Choroid plexus epithelial cell (primary cell): Measurements from ENCODE around the gene TMIE.
"Not testable (repeated sequence)": the region's sequence is repeated elsewhere in the genome, so short reads cannot be mapped to it uniquely, and the experiment has no call there.

Experiments
- DNase-seq: peaks from one replicate; pipeline ENCODE4 v3.0.0-alpha.2; 2010; ENCODE audit warnings: low read depth
- H3K4me3 ChIP-seq: 2 replicates; pipeline ENCODE4 v1.5.1; 2011; ENCODE audit warnings: low read depth, mild to moderate bottlenecking, control low read depth, low read length, moderate library complexity
- CTCF ChIP-seq: conservative IDR thresholded peaks from 2 replicates; pipeline ENCODE4 v1.5.1; 2011; ENCODE audit warnings: low read depth, mild to moderate bottlenecking, control low read depth, inconsistent platforms, low read length, moderate library complexity

Gene TMIE

GRCh38 chr3:46695962-46696894 lies 5.0 kb upstream of the TMIE start:
- DNase-seq: peak; percentile 49
- TF ChIP-seq CTCF: peak; percentile 11
- no peak overlapping the region for H3K4me3 ChIP-seq

- no peak for TF ChIP-seq CTCF
- no peak for DNase-seq
- no peak overlapping the region for H3K4me3 ChIP-seq
These were observed 1.3 kb upstream of the TMIE start for GRCh38 chr3:46699676-46700523.

- TF ChIP-seq CTCF: no peak
These were observed 420 bp upstream of the TMIE start for GRCh38 chr3:46700772-46701171.

GRCh38 chr3:46702246-46703012 lies 1.2 kb downstream of the TMIE start:
- no peak overlapping the region for H3K4me3 ChIP-seq
- no peak for DNase-seq
- no peak for TF ChIP-seq CTCF

More at GRCh38 chr3:46700772-46701171, 420 bp upstream of the TMIE start:
- no peak for DNase-seq
- no peak overlapping the region for H3K4me3 ChIP-seq

- TF ChIP-seq CTCF: no peak
- no peak for DNase-seq
- no peak overlapping the region for H3K4me3 ChIP-seq
These were observed 1.9 kb downstream of the TMIE start for GRCh38 chr3:46703013-46703520.

GRCh38 chr3:46704346-46704745 lies 3.2 kb downstream of the TMIE start:
- DNase-seq, H3K4me3 ChIP-seq: not testable (repeated sequence)
